GF-D8 (cell line): ENCODE measurements around the gene MACROD2.
"Not testable (repeated sequence)": the region's sequence is repeated elsewhere in the genome, so short reads cannot be mapped to it uniquely, and the experiment has no call there.

Source experiments
- DNase-seq: peaks from one replicate; lab custom pipeline; 2025; lab: John Stamatoyannopoulos, UW

The MACROD2 gene

GRCh38 chr20:15100506-15101160 is 1105.3 kb downstream of the MACROD2 start:
- no peak for DNase-seq

DNA sequence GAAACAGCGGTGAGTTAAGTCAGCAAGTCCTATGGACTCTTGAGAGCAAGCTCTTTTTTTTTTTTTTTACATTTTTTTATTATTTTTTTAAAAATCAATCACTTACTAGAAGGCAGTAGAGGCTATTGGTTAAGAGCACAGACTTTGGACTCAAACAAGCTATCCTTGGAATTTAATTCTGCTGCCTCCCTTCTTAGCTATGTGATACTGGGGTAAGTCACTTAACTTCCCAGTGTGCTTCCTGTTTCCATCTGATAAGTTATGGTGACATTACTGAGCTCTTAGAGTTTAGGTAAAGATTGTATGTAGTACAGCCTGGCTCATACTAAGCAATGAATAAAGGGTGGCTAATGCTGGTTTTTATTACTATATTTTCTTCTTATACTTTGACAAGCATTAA is 1112.6 kb downstream of the MACROD2 start:
- no peak for DNase-seq

GRCh38 chr20:15109494-15109893 is 1114.2 kb downstream of the MACROD2 start:
- DNase-seq: no peak

GRCh38 chr20:15111654-15112053 is 1116.3 kb downstream of the MACROD2 start:
- DNase-seq: no peak

GRCh38 chr20:15113144-15113773 is 1117.9 kb downstream of the MACROD2 start:
- no peak for DNase-seq

- DNase-seq: no peak
Measured at GRCh38 chr20:15119852-15120487, 1124.7 kb downstream of the MACROD2 start.

DNA sequence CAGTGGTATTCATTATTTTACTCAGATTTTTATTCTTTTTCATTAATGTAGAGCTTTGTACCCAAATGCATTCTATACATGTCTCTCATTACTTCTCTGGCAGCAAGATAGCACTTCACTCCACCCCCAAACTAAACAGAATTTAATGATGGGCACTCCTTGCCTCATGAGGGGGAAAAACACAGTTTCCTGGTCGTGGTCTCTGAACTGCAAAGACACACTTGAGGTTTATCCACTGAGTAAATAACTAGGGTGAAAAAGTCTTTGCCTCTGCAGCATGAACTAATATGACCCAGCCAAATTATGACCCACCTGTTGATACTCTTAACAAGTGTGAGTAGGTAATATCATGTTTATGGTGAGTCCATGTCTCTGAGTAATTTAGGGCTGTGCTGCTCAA is 1127.3 kb downstream of the MACROD2 start:
- no peak for DNase-seq

- no peak for DNase-seq
Measured at GRCh38 chr20:15131176-15131575, 1135.9 kb downstream of the MACROD2 start.

DNA sequence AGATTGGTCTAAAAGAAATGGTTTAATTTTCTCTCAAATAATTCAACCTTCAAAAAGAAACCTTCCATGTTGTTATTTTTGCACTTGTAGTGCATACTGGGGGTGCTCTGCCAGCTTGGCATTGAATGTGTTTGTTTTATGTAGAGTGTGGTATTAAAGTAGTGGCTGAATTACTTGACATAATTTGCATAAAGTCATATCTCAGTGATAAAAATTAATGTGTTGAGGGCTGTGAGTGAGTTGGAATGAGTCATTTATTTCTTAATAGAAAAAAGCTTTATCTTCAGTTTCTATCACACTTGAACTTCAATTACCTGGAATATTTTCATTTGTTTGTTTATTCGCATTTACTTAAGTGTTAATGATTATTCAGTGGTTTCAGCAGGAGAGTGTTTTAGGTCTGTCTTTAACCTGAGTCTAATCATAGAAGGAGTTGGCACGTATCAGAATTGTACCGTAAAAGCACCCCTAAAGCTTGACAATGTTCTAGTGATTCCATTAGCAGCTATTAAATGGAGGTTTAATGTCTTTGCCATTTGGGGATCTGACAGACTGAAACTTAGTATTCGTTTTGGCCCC is 1143.3 kb downstream of the MACROD2 start:
- no peak for DNase-seq

DNA sequence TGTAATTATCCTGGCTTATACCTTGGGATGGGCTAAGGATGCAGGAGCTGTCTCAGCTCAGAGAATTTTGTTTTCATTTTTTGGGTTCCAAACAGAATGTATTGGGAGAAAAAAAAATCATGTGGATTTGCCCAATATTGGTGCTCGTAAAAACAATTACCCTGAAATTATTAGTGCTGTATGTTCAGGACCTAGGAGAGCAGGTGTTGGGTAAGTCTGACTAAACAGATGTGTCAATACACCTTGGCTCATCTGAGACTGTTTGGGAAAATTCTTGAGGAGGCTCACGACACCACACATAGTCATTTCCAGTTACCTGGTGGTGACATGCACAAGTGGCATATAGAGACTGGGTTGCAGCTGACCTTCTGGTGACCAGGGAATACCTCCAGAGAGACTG is 1144.2 kb downstream of the MACROD2 start:
- no peak for DNase-seq

DNA sequence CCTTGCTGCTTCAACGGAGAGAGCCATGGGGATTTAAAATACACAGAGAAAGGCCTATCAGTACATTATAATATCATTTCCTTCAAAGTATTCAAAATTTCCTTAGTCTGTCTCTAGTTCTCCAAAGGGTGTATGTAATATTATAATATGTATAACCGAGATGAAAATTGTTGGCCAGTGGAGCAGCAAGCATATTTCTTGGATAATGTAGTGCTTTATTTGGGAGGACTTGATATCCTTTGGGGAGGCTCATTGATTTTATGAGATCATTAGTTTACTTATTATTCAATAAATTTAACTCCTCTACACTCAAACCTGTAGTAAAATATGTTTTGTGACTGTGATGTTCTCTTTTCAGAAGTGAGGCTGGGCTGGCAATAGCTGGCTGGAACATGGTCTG is 1145.0 kb downstream of the MACROD2 start:
- DNase-seq: no peak

GRCh38 chr20:15140940-15141339 is 1145.6 kb downstream of the MACROD2 start:
- DNase-seq: not testable (repeated sequence)

DNA sequence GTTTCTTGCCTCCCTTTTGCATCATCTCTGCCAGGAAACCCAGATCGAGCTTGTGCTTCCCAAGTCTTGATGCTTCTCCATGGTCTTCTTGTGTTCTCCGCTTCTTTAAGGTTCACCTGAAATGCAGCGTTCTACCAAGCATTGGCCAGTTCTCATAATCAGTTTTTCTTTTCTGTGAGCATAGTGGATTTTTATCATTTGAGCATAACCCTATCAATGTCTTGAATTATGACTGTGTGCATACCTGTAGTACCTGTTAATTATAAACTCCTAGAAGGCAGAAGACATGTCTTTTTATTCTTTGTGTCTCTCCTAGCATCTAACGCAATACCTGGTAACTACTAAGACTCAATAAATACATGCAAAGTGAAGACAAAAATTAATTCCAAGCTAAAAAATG is 1146.5 kb downstream of the MACROD2 start:
- no peak for DNase-seq

GRCh38 chr20:15143478-15143877 is 1148.2 kb downstream of the MACROD2 start:
- DNase-seq: no peak

DNA sequence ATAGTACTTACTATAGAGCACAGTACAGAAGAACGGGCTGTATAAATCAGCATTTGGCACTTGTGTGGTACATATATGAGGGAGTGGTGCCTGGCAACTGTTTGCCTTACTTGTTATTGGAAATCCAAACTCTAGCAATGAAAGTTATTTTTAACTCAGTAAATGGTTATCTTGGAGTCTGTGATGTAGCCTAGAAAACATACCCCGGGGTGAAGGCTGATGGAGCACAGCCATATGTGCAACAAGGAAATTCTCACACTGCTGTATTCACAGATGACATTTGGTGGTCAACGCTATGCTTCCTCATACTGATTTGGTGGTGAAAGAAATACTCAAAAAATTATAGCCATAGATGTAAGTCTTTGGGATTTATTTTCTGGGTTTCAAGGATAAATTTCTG is 1149.6 kb downstream of the MACROD2 start:
- no peak for DNase-seq

GRCh38 chr20:15146948-15147347 is 1151.6 kb downstream of the MACROD2 start:
- no peak for DNase-seq

GRCh38 chr20:15154070-15154469 is 1158.8 kb downstream of the MACROD2 start:
- no peak for DNase-seq

- DNase-seq: no peak
Measured at GRCh38 chr20:15155848-15156401, 1160.6 kb downstream of the MACROD2 start.

- no peak for DNase-seq
Measured at GRCh38 chr20:15158533-15158932, 1163.2 kb downstream of the MACROD2 start.

GRCh38 chr20:15162079-15162647 is 1166.8 kb downstream of the MACROD2 start:
- DNase-seq: no peak

GRCh38 chr20:15163632-15164031 is 1168.3 kb downstream of the MACROD2 start:
- no peak for DNase-seq

DNA sequence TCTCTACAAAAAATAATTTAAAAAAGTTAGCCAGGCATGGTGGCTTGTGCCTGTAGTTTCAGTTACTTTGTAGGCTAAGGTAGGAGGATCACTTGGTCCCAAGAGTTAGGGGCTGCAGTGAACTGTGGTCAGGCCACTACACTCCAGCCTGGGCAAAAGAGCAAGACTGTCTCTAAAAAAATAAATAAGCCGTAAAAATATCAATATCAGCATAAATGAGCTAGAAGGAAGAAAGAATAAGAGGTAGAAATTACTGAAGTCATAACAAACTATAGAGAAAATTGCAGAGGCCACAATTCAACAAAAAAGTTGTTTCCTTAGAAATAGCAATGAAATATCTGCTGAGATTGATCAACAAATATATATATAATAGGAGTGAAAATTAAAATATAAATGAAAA is 1169.4 kb downstream of the MACROD2 start:
- DNase-seq: no peak
